ENCODE data around the gene TMED7.

- TF ChIP-seq, protein P1, sequence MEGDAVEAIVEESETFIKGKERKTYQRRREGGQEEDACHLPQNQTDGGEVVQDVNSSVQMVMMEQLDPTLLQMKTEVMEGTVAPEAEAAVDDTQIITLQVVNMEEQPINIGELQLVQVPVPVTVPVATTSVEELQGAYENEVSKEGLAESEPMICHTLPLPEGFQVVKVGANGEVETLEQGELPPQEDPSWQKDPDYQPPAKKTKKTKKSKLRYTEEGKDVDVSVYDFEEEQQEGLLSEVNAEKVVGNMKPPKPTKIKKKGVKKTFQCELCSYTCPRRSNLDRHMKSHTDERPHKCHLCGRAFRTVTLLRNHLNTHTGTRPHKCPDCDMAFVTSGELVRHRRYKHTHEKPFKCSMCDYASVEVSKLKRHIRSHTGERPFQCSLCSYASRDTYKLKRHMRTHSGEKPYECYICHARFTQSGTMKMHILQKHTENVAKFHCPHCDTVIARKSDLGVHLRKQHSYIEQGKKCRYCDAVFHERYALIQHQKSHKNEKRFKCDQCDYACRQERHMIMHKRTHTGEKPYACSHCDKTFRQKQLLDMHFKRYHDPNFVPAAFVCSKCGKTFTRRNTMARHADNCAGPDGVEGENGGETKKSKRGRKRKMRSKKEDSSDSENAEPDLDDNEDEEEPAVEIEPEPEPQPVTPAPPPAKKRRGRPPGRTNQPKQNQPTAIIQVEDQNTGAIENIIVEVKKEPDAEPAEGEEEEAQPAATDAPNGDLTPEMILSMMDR (conservative IDR thresholded peaks at IDR 0.05), result no peak
- no peak for TF ChIP-seq EZH2 (IDR thresholded peaks at IDR 0.05; ENCODE audit: low read depth)
Measured at GRCh38 chr5:115661101-115661500, 35.3 kb upstream of the TMED7 start.
